ENCODE data around the gene ADM. TPM values are rescaled to one million over a fixed set of nuclear protein-coding genes. Genes with fewer than 3 reads are reported as not detected.

Gene ADM
- total and polyA plus RNA-seq, 9 donors, result 8.6 to 23.6 (median 15.1) TPM

DNA sequence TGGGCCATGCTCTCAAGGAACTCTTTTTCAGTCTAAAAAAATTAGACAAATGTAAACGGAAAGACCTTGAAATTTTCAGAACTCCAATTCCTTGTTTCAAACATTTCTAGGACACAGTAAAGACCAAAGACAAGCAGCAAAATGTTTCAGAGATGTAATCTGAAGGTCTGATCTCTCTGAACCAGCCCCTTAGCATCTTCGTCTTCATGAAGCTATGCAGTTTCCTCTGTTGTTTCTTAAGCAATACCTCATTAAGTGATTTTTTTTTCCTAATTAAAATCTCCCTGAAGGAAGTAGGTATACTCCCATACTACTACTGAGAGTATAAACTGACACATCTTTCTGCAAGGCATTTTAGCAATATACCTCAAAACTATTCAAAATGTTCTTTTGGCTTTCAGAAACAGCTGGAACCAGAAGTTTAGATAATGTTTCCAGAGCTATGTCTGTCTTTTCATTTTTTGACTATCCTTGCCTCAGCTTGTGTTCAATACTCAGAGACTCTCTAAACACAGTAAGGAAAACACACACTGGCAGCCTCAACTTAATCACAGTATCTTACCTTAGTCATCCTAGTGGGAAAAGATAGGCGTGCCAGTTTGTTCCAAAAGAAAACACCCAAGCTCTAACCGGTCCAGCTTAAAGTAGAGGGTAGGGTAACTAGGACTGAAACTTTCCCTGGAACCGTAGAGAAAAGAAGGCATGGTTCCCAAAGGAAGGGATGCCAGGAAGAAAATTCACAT, 36.0 kb upstream of the ADM start:
- no peaks in the 10 kb centered on the region for H3K4me1 ChIP-seq (ENCODE audit: control insufficient read depth, insufficient read depth, low read length)
- no CpG with 5 or more reads among the region's 5 CpGs for WGBS (ENCODE audit: insufficient coverage)
- H3K9me3 ChIP-seq (replicated peaks; ENCODE audit: control insufficient read depth, low read depth, low read length), result no peaks in the 10 kb centered on the region
- no peak overlapping the region for H3K4me3 ChIP-seq (ENCODE audit: low read length)
- no peak for DNase-seq
- H3K27ac ChIP-seq (ENCODE audit: low read length), result no peak overlapping the region
- H3K27me3 ChIP-seq (ENCODE audit: control insufficient read depth, insufficient read depth, low read length), result no peaks in the 10 kb centered on the region
- H3K36me3 ChIP-seq (ENCODE audit: control insufficient read depth, insufficient read depth, low read length), result no peaks in the 10 kb centered on the region

DNA sequence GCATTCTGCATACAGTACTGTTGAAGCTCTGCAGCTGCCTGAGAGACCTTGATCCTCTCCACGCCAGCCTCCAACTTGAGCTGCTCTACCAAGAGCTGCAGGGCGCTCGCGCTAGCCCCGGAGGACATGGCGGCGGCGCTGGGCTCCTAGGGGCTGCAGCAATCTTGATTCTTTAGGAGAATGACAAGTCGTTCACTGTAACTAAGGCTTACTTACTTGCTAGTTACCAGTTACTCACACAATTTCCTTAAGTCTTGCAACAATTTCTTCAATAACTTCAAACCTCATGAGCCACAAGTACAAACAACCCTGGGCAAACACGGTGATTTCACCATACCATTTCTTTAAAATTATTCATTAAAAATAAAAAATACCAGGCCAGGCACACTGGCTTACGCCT, 32.7 kb upstream of the ADM start:
- DNase-seq, result no peak
- WGBS (ENCODE audit: insufficient coverage), result 97% methylated on average over 7 of the region's 11 CpGs
- no peaks in the 10 kb centered on the region for H3K4me1 ChIP-seq (ENCODE audit: control insufficient read depth, insufficient read depth, low read length)

DNA sequence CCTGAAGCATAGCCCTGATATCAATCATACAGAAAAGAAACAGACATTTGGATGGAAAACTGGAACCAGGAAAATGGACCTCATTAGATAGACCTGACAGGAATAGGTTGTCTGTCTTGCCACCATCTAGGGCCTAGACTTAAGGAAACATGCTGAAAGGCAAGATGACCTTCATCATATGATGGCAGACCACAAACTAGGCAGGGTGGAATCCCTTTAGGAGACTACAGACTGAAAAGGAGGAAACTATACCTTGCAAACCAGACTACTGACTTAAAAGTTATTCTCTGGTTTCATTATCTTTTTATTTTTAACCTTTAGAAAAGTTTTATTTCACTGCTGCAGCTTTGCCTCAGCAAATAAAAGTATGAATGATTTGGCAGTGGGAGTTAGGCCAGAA, 31.1 kb upstream of the ADM start:
- Histone ChIP-seq H3K27me3 (ENCODE audit: control insufficient read depth, insufficient read depth, low read length) (no peaks in the 10 kb centered on the region), H3K9me3 (replicated peaks; ENCODE audit: control insufficient read depth, low read depth, low read length) (no peaks in the 10 kb centered on the region), H3K4me1 (ENCODE audit: control insufficient read depth, insufficient read depth, low read length) (no peaks in the 10 kb centered on the region), H3K27ac (ENCODE audit: low read length) (no peak overlapping the region), H3K36me3 (ENCODE audit: control insufficient read depth, insufficient read depth, low read length) (no peaks in the 10 kb centered on the region), H3K4me3 (ENCODE audit: low read length) (no peak overlapping the region)
- no peak for DNase-seq

More for the DNA sequence above, 32.7 kb upstream of the ADM start:
- Histone ChIP-seq H3K4me3 (ENCODE audit: low read length) (no peak overlapping the region), H3K9me3 (replicated peaks; ENCODE audit: control insufficient read depth, low read depth, low read length) (no peaks in the 10 kb centered on the region), H3K27ac (ENCODE audit: low read length) (no peak overlapping the region), H3K36me3 (ENCODE audit: control insufficient read depth, insufficient read depth, low read length) (no peaks in the 10 kb centered on the region), H3K27me3 (ENCODE audit: control insufficient read depth, insufficient read depth, low read length) (no peaks in the 10 kb centered on the region)

DNA sequence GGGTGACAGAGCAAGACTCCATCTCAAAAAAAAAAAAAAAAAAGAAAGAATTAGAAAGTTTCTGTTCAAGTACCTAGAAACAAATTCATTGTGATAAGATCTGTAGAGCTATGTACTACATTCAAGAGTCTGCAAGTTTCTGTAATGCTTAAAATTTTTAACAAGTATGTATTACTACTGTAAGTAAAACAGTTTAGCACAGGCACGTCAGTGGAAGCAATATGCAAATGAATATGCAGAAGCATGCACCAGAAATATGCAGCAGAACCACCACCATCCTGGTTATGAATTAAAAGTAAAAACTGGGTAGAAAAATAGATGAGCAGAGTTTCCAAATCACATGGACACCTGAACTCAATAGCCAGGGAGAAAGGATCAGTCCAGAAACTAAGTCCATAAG, 30.1 kb upstream of the ADM start:
- Histone ChIP-seq H3K27ac (ENCODE audit: low read length) (no peak overlapping the region), H3K4me1 (ENCODE audit: control insufficient read depth, insufficient read depth, low read length) (no peaks in the 10 kb centered on the region), H3K27me3 (ENCODE audit: control insufficient read depth, insufficient read depth, low read length) (no peaks in the 10 kb centered on the region), H3K4me3 (ENCODE audit: low read length) (no peak overlapping the region), H3K9me3 (replicated peaks; ENCODE audit: control insufficient read depth, low read depth, low read length) (no peaks in the 10 kb centered on the region), H3K36me3 (ENCODE audit: control insufficient read depth, insufficient read depth, low read length) (no peaks in the 10 kb centered on the region)
- no CpG with 5 or more reads among the region's 1 CpG for WGBS (ENCODE audit: insufficient coverage)
- no peak for DNase-seq

DNA sequence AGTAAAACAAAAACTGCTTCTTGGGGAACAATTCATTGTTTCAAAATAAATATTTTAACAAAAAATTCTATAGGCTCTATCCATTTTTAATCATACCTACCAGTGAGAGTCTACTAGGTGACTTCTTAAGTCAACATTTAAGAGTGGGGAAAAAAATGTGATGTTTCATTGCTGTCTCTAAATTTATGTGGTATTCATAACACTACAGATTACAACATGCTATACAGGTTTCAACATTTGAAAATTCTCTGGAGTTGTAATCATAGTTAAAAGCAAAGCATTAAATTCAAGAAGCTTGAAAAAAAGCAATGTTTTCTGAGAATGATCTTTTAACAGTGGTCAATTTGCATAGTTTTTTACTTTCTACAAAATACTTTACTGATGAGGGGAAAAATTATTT, 29.2 kb upstream of the ADM start:
- Histone ChIP-seq H3K27me3 (ENCODE audit: control insufficient read depth, insufficient read depth, low read length) (no peaks in the 10 kb centered on the region), H3K27ac (ENCODE audit: low read length) (no peak overlapping the region), H3K9me3 (replicated peaks; ENCODE audit: control insufficient read depth, low read depth, low read length) (no peaks in the 10 kb centered on the region), H3K36me3 (ENCODE audit: control insufficient read depth, insufficient read depth, low read length) (no peaks in the 10 kb centered on the region), H3K4me1 (ENCODE audit: control insufficient read depth, insufficient read depth, low read length) (no peaks in the 10 kb centered on the region), H3K4me3 (ENCODE audit: low read length) (no peak overlapping the region)
- no peak for DNase-seq

DNA sequence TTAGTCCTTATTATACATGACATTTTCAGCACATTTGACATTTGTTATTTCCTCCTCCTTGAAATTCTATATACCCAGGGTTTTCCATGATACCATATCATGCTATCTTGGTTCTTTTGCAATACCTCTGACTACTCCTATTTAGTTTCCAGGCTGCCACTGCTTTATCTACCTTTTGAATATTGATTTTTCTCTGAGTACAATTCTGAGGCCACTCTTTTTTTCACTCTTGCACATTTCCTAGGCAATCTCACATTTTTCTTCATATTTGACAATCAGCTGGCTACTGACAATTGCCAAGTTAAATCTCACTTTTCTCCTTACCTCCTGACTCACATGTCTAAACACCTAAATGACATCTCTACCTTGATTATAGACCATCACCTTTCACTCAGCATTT, 22.8 kb upstream of the ADM start:
- Histone ChIP-seq H3K27me3 (ENCODE audit: control insufficient read depth, insufficient read depth, low read length) (no peaks in the 10 kb centered on the region), H3K9me3 (replicated peaks; ENCODE audit: control insufficient read depth, low read depth, low read length) (no peaks in the 10 kb centered on the region), H3K4me1 (ENCODE audit: control insufficient read depth, insufficient read depth, low read length) (no peaks in the 10 kb centered on the region), H3K4me3 (ENCODE audit: low read length) (no peak overlapping the region), H3K36me3 (ENCODE audit: control insufficient read depth, insufficient read depth, low read length) (no peaks in the 10 kb centered on the region), H3K27ac (ENCODE audit: low read length) (no peak overlapping the region)
- no peak for DNase-seq

DNA sequence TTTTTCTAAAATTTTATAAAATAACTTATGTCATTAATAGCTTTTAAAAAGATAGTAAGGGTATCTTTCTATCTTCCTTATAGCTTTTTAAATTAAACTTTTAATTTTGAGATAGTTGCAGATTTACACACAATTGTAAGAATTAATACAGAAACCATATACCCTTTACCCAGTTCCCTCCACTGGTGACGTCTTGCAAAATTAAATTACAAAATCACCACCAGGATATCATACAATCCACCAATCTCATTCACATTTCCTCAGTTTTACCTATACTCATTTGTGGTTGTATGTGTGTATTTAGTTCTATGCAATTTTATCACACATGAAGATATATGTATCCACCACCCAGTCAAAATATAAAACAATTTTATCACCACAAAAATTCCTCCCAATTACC, 20.9 kb upstream of the ADM start:
- H3K4me3 ChIP-seq (ENCODE audit: low read length), result no peak overlapping the region
- no CpG with 5 or more reads among the region's 1 CpG for WGBS (ENCODE audit: insufficient coverage)
- H3K4me1 ChIP-seq (ENCODE audit: control insufficient read depth, insufficient read depth, low read length), result peaks cover 6% of the 10 kb centered on the region
- no peak for DNase-seq
- no peaks in the 10 kb centered on the region for H3K9me3 ChIP-seq (replicated peaks; ENCODE audit: control insufficient read depth, low read depth, low read length)
- H3K36me3 ChIP-seq (ENCODE audit: control insufficient read depth, insufficient read depth, low read length), result peaks cover 2% of the 10 kb centered on the region
- no peak overlapping the region for H3K27ac ChIP-seq (ENCODE audit: low read length)
- H3K27me3 ChIP-seq (ENCODE audit: control insufficient read depth, insufficient read depth, low read length), result no peaks in the 10 kb centered on the region

DNA sequence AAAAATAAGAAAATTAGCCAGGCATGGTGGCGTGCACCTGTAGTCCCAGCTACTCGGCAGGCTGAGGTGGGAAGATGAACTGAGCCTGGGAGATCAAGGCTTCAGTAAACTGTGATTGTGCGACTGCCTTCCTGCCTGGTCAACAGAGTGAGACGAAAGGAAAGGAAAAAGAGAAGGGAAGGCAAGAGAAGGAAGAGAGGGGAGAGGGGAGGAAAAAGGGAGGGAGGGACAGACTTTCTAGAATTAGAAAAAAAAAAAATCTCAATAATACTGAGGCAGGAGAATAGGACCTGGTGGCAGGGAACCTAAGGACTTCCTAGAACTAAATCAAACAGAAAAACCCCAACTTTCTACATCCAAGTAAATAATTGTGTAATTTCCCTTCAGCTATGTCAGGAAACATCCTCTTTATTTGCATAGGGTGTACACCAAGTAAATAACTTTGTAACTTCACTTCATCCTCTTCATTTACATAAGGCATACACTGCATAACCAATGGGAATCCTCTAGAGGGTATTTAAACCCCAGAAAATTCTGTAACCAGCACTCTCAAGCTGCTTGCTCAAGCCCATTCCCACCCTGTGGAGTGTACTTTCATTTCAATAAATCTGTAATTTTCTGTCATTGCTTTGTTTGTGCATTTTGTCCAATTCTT, 19.6 kb upstream of the ADM start:
- H3K27me3 ChIP-seq (ENCODE audit: control insufficient read depth, insufficient read depth, low read length), result no peaks in the 10 kb centered on the region
- H3K36me3 ChIP-seq (ENCODE audit: control insufficient read depth, insufficient read depth, low read length), result peaks cover 4% of the 10 kb centered on the region
- H3K4me1 ChIP-seq (ENCODE audit: control insufficient read depth, insufficient read depth, low read length), result peaks cover 6% of the 10 kb centered on the region
- H3K27ac ChIP-seq (ENCODE audit: low read length), result no peak overlapping the region
- WGBS (ENCODE audit: insufficient coverage), result 98% methylated on average over 4 of the region's 4 CpGs
- no peak overlapping the region for H3K4me3 ChIP-seq (ENCODE audit: low read length)
- no peak for DNase-seq
- H3K9me3 ChIP-seq (replicated peaks; ENCODE audit: control insufficient read depth, low read depth, low read length), result no peaks in the 10 kb centered on the region

DNA sequence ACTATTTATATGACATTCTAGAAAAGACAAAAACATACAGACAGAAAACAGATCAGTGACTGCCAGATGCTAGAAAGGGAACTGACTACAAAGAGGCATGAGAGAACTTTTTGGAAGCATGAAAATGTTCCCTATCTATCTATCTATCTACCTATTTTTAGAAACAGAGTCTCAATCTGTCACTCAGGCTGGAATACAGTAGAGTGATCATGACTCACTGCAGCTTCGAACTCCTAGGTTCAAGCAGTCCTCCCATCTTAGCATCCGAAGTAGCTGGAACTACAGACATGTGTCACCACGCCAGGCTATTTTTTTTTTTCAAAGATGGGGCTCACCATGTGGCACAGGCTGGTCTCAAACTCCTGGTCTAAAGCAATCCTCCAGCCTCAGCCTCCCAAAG, 17.7 kb upstream of the ADM start:
- 86% methylated on average over 3 of the region's 3 CpGs for WGBS (ENCODE audit: insufficient coverage)
- Histone ChIP-seq H3K9me3 (replicated peaks; ENCODE audit: control insufficient read depth, low read depth, low read length) (no peaks in the 10 kb centered on the region), H3K27me3 (ENCODE audit: control insufficient read depth, insufficient read depth, low read length) (no peaks in the 10 kb centered on the region), H3K4me1 (ENCODE audit: control insufficient read depth, insufficient read depth, low read length) (peaks cover 6% of the 10 kb centered on the region), H3K4me3 (ENCODE audit: low read length) (no peak overlapping the region), H3K27ac (ENCODE audit: low read length) (no peak overlapping the region), H3K36me3 (ENCODE audit: control insufficient read depth, insufficient read depth, low read length) (peaks cover 4% of the 10 kb centered on the region)
- no peak for DNase-seq

DNA sequence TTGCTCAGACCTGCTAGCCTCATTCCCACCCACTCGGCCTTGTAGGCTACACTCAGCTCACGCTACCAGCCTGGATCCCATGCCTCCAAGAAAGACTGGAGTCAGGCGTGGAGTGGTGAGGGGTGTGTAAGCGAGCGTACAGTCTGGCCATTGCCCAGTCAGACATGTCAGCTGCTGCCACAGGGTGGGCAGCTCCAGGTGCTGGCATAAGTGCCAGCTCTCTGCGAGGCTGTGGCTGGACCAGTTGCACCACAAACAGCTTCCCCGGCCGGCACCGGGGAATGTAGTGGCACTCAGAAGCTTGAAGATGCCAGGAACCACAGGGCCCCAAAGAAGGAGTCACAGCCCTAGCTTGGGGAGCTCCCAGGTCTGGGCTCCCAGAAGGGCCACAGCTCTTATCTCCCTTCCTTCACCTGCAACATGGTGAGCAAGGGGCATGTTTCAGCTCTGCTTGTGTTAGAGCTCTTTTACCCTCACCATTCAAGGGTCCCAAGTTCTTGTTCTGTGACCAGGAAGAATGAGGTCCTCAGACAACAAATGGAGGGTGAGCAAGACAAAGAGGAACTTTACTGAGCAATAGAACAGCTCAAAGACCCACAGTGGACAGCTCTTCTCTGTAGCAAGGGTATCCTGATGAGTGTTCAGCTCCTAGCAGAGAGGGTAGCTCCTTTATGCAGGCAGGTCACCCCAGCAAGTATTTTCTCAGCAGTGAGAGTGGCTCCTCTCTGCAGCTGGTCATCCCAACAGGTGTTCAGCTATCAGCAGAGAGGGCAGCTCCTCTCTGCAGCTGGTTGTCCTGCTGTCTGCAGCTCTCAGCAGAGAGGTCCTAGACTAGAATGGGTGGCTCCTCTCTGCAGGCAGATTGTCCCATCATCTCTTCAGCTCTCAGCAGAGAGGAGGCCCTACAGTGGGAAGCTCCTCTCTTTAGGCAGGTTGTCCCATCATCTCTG, 16.8 kb upstream of the ADM start:
- peaks cover 4% of the 10 kb centered on the region for H3K36me3 ChIP-seq (ENCODE audit: control insufficient read depth, insufficient read depth, low read length)

More for the DNA sequence above, 16.8 kb upstream of the ADM start:
- 98% methylated on average over 8 of the region's 9 CpGs for WGBS (ENCODE audit: insufficient coverage)
- DNase-seq, result no peak
- no peak overlapping the region for H3K27ac ChIP-seq (ENCODE audit: low read length)
- no peaks in the 10 kb centered on the region for H3K27me3 ChIP-seq (ENCODE audit: control insufficient read depth, insufficient read depth, low read length)
- H3K4me3 ChIP-seq (ENCODE audit: low read length), result no peak overlapping the region
- peaks cover 6% of the 10 kb centered on the region for H3K4me1 ChIP-seq (ENCODE audit: control insufficient read depth, insufficient read depth, low read length)
- H3K9me3 ChIP-seq (replicated peaks; ENCODE audit: control insufficient read depth, low read depth, low read length), result no peaks in the 10 kb centered on the region
